Stimulated activated naive CD8-positive, alpha-beta T cell treated with anti-CD3 and anti-CD28 coated beads, Interleukin-15, Interleukin-2, amounts not matched to agents 100 ng/mL and 50 ng/mL, for 24 hours (primary cell): ENCODE results near the gene VAC14.
"Not testable (repeated sequence)": the region's sequence is repeated elsewhere in the genome, so short reads cannot be mapped to it uniquely, and the experiment has no call there.

Experiments used
- H3K27ac Mint-ChIP-seq: one replicate; pipeline ENCODE4 v1.8.0; 2021; ENCODE audit warnings: mild to moderate bottlenecking, mixed read lengths
- H3K27me3 Mint-ChIP-seq: one replicate; pipeline ENCODE4 v1.8.0; 2021; ENCODE audit warnings: mixed read lengths
- H3K36me3 Mint-ChIP-seq: one replicate; pipeline ENCODE4 v1.8.0; 2021; ENCODE audit warnings: low read depth, mixed read lengths
- H3K4me1 Mint-ChIP-seq: one replicate; pipeline ENCODE4 v1.8.0; 2021; ENCODE audit warnings: low read depth, mixed read lengths
- H3K4me3 Mint-ChIP-seq: one replicate; pipeline ENCODE4 v1.8.0; 2021; ENCODE audit warnings: mild to moderate bottlenecking, mixed read lengths
- H3K9me3 Mint-ChIP-seq: one replicate; pipeline ENCODE4 v1.8.0; 2021; ENCODE audit warnings: mixed read lengths

VAC14 gene

DNA sequence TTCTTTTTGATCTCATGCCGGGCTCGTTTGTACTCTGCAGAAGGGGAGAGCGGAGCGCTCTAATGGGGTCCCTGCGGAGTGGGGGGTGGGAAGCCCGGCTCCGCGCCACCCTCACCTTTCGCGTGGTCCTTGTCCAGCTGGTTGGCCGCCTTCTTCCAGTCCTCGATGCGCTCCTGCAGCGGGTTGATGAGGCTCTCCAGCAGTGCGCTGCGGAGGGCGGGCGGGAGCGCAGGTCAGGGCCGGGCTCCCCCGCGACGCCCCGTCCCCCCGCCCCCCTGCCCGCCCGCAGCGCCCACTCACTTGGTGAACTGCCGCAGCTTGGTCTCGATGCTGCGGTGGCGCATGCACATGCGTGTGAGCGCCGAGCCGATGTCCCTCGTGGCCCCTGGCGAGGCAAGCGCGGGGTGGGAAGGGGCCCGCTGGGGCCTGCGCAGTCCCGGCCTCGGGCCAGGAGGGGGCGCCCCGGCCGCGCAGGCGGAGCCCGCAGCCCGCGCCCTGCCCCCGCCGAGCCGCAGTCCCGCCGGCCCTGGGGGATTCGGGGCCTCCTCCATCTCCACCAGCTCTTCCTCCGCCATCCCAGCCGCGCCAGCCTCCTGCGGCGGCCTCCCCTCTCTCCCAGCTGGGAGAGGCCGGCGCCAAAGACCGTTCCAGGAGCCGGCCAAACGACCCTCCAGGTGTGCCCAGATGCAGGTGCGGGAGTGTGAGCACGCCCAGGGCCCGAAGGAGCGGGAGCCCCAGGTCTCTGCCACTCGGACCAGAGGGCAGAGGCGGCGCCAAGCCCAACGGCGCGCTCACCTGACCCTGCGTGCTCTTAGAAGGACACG is 121.1 kb downstream of the VAC14 start:
- Mint-ChIP-seq H3K27me3 (no peaks in the 10 kb centered on the region), H3K36me3 (no peaks in the 10 kb centered on the region), H3K27ac (no peak overlapping the region), H3K4me1 (no peaks in the 10 kb centered on the region), H3K4me3 (no peak overlapping the region), H3K9me3 (no peaks in the 10 kb centered on the region)

DNA sequence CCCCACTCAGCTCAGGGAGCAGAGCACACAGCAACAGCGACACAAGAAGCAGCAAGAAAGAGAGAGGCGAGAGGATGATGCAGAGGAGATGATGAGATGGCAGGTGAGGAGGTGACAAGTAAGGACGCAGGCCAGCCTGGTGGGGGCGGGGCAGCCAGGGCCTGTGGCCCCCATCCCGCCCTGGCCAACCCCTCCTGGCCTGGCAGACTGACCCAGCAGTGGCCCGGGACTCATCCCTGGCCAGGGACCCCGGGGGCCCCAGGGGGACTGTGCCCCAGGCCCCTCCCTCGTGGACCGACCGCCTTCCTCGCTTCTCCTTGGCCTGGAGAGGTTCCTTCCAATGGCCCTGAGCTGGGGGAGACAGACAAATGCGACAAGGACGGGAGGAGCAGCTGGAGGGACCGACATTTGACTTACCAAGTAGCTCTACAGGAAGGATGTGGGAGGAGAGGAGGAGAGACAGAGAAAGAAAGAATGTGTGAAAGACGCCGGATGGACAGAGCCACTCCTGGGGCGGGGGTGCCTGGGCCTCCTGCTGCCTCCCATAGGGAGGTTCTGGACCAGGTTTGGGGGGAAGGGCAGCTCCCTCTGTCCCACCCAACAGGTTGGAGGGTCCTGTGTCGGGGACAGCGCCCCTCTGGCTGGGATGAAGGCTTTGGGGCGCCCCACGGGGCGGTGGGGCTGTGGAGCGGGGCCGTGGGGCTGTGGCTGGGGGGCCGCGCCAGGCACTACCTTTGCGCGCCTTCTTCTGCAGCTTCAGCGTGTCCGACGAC is 121.9 kb downstream of the VAC14 start:
- Mint-ChIP-seq H3K4me3 (no peak overlapping the region), H3K27me3 (no peaks in the 10 kb centered on the region), H3K4me1 (no peaks in the 10 kb centered on the region), H3K36me3 (no peaks in the 10 kb centered on the region), H3K9me3 (no peaks in the 10 kb centered on the region), H3K27ac (no peak overlapping the region)

GRCh38 chr16:70678121-70678897 is 122.6 kb downstream of the VAC14 start:
- H3K27ac Mint-ChIP-seq: no peak overlapping the region
- H3K4me3 Mint-ChIP-seq: no peak overlapping the region
- H3K36me3 Mint-ChIP-seq: no peaks in the 10 kb centered on the region

GRCh38 chr16:70677499-70678120 is 123.3 kb downstream of the VAC14 start:
- H3K9me3 Mint-ChIP-seq: no peaks in the 10 kb centered on the region
- no peaks in the 10 kb centered on the region for H3K36me3 Mint-ChIP-seq
- no peaks in the 10 kb centered on the region for H3K4me1 Mint-ChIP-seq
- no peaks in the 10 kb centered on the region for H3K27me3 Mint-ChIP-seq
- H3K4me3 Mint-ChIP-seq: no peak overlapping the region
- H3K27ac Mint-ChIP-seq: no peak overlapping the region

More at GRCh38 chr16:70678121-70678897, 122.6 kb downstream of the VAC14 start:
- Mint-ChIP-seq H3K9me3 (no peaks in the 10 kb centered on the region), H3K4me1 (no peaks in the 10 kb centered on the region), H3K27me3 (no peaks in the 10 kb centered on the region)

DNA sequence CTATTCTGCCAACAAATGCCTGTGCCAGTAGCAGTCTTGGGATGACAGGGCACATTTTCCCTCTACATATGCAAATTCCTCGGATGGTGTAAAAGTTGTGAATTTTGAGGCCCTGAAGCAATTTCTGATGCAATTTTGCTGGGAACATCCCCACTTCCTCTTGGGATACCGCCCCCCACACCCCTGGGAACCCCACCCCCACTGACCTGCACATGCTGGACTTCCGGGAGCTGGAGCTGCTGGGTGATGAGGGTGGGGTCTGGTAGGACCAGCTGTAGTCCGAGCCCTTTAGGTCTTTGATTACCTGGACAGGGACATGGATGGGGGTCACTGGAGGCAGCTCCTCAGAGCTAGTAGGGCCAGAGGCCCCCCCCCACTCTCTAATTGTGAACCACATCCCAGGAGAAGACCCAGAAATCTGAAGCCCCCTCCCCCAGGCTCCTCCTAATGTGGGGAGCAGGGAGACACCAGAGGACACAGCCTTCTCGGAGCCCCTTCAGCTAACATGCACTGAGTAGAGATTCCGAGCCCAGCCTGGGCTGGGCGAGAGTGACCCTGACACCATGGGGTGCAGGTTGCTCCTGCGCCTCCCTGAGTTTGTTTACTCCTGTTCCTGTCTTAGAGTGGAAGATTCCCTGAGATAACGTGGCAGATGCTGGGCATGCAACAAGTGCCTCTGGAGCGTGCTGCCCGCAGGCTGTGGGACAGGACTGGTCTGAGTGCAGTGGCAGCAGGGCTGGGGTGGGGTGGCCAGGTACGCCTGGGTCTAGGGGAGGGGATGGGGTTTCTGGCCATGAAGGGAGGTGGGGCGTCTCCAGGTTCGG is 124.1 kb downstream of the VAC14 start:
- no peaks in the 10 kb centered on the region for H3K9me3 Mint-ChIP-seq
- H3K4me1 Mint-ChIP-seq: no peaks in the 10 kb centered on the region
- H3K4me3 Mint-ChIP-seq: no peak overlapping the region
- H3K36me3 Mint-ChIP-seq: no peaks in the 10 kb centered on the region
- H3K27ac Mint-ChIP-seq: no peak overlapping the region
- no peaks in the 10 kb centered on the region for H3K27me3 Mint-ChIP-seq

DNA sequence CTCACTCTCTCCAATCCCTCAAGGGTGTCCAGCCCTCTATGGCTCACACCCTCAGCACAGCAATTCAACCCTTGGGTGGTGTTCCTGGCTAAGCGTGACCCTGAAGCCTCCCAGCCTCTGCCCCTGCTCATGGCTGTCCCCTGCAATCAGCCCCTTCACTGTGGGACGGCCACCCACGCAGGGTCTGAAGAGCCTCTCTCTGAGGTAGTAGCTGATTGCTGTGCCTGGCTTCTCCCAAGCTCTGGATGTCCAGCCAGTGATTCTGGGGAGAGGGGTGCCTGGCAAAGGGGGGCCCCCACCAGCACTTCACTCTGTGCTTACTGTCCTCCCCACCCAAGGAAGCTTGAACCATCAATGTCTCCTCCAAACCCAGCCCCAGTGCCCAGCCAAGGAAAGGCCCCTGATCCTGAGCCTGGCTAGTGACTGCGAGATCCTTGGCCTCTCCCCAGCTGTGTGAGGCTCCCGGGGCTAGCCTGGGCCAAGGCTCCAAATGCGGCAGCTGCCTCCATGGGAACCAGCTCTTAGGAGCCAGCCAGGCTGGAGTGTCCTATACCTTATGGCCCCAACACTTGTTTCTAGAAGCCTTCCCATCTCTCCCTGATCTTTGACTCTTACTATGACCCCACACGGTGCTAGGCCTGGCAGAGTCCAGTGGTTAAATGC is 125.0 kb downstream of the VAC14 start:
- no peaks in the 10 kb centered on the region for H3K36me3 Mint-ChIP-seq
- H3K9me3 Mint-ChIP-seq: no peaks in the 10 kb centered on the region
- no peaks in the 10 kb centered on the region for H3K4me1 Mint-ChIP-seq
- H3K4me3 Mint-ChIP-seq: no peak overlapping the region
- no peaks in the 10 kb centered on the region for H3K27me3 Mint-ChIP-seq
- no peak overlapping the region for H3K27ac Mint-ChIP-seq

- H3K27me3 Mint-ChIP-seq: no peaks in the 10 kb centered on the region
- no peak overlapping the region for H3K4me3 Mint-ChIP-seq
- peaks cover 4% of the 10 kb centered on the region for H3K36me3 Mint-ChIP-seq
- no peak overlapping the region for H3K27ac Mint-ChIP-seq
- no peaks in the 10 kb centered on the region for H3K4me1 Mint-ChIP-seq
- no peaks in the 10 kb centered on the region for H3K9me3 Mint-ChIP-seq
Measured at GRCh38 chr16:70674221-70675014, 126.5 kb downstream of the VAC14 start.

- H3K9me3 Mint-ChIP-seq, H3K4me1 Mint-ChIP-seq, H3K27ac Mint-ChIP-seq, H3K4me3 Mint-ChIP-seq, H3K27me3 Mint-ChIP-seq: not testable (repeated sequence)
- H3K36me3 Mint-ChIP-seq: peaks cover 19% of the 10 kb centered on the region
Measured at GRCh38 chr16:70670938-70671337, 130.0 kb downstream of the VAC14 start.

GRCh38 chr16:70670175-70670574 is 130.8 kb downstream of the VAC14 start:
- Mint-ChIP-seq H3K27ac (no peak overlapping the region), H3K27me3 (no peaks in the 10 kb centered on the region), H3K36me3 (peaks cover 23% of the 10 kb centered on the region), H3K4me3 (no peak overlapping the region), H3K9me3 (no peaks in the 10 kb centered on the region), H3K4me1 (no peaks in the 10 kb centered on the region)

DNA sequence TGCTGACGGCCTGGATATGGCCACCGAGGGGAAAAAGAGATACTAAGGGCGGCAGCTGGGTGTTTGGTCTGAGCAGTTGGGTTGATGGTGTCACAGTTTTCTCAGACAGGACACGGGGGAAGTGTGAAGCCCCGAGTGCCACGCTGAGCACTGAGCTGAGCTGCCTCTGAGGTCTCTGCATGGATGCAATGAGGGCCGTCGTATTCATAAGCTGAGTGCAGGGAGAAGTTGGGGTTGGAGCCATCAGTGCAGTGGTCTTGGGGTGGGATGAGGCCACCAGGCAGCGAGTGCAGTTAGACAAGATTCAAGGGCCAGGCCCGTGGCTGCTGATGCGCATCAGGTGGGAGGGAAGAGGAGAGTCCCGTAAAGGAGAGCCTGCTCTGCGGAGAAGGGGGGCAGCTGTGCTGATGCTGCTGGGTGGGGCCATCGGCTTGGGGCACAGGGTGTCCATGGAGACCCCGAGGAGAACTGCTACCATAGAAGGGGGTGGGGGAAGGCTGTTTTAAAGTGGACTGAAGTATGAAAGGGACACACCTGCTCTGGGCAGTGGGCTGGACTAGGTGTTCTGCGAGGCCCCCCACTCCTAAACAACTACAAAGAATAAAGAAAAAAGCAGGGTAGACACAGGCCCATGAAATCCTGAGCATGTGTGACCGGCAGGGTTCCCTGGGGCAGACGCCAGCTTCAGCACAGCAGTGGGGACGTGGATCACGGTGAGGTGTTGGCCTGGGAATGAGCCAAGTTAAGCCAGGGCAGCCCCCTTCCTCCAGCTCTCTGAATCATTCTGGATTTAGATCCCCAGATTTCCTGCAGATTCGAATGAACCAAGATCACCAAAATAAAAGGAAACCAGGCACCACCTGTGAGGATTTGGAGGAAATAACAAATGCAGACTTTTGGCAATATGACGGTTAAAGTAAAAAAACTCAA is 134.9 kb downstream of the VAC14 start:
- Mint-ChIP-seq H3K27me3 (no peaks in the 10 kb centered on the region), H3K27ac (no peak overlapping the region), H3K4me1 (no peaks in the 10 kb centered on the region), H3K4me3 (no peak overlapping the region), H3K9me3 (no peaks in the 10 kb centered on the region), H3K36me3 (peaks cover 23% of the 10 kb centered on the region)

DNA sequence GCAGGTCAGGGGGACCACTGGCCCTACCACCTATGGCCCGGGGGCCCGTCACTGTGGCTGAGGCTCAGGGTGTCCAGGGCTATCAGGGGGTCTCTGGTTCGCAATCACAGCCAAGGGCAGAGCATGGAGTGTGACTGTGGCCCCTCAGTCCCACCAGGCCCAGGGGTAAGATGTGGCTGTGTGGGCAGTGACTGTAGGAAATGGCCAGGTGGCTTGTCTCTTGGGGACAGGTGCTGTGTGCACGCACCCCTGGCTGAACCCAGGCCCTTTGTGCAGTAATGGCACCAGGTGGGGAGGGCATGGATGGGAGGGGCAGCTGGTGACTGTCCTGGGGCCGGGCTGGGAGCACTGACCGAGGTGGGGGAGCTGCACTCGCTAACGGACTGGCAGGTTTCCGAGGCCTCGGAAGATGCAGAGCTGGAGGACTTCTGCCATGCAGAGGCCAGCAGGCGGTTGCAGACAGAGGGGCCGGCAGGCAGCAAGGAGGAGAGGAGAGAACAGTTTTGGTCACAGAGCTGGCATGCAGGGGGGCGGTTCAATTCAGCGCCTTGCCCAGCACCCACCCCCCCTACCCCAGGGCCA is 135.8 kb downstream of the VAC14 start:
- Mint-ChIP-seq H3K36me3 (peaks cover 21% of the 10 kb centered on the region), H3K9me3 (no peaks in the 10 kb centered on the region), H3K27me3 (no peaks in the 10 kb centered on the region), H3K27ac (no peak overlapping the region), H3K4me3 (no peak overlapping the region), H3K4me1 (no peaks in the 10 kb centered on the region)
